GM06990 (cell line): Measurements from ENCODE around the gene MRPS5.

Experiments
- DNase-seq: peaks from one replicate; pipeline ENCODE4 v3.0.0-alpha.2; 2011; ENCODE audit not compliant: insufficient read length; ENCODE audit errors: extremely low read depth
- H3K27me3 ChIP-seq: replicated peaks from 2 replicates; pipeline ENCODE4 v1.6.0; 2011; ENCODE audit warnings: low read length; ENCODE audit not compliant: control insufficient read depth, insufficient read depth
- H3K36me3 ChIP-seq: 2 replicates; pipeline ENCODE4 v1.5.1; 2011; ENCODE audit warnings: low read length; ENCODE audit not compliant: control insufficient read depth, insufficient read depth
- H3K4me3 ChIP-seq: replicated peaks from 2 replicates; pipeline ENCODE4 v1.5.1; 2011; ENCODE audit warnings: low read depth, mild to moderate bottlenecking, control low read depth, low read length
- CTCF ChIP-seq: IDR thresholded peaks from 2 replicates; pipeline ENCODE4 v1.5.1; 2011; ENCODE audit warnings: low read length, control low read depth, mild to moderate bottlenecking, inconsistent platforms; ENCODE audit not compliant: insufficient read depth, poor library complexity, severe bottlenecking

The MRPS5 gene

GRCh38 chr2:95069465-95069864 is 52.1 kb downstream of the MRPS5 start:
- DNase-seq = no peak
- no peak for TF ChIP-seq CTCF
- Histone ChIP-seq H3K4me3 (no peak overlapping the region), H3K27me3 (no peaks in the 10 kb centered on the region), H3K36me3 (no peaks in the 10 kb centered on the region)

DNA sequence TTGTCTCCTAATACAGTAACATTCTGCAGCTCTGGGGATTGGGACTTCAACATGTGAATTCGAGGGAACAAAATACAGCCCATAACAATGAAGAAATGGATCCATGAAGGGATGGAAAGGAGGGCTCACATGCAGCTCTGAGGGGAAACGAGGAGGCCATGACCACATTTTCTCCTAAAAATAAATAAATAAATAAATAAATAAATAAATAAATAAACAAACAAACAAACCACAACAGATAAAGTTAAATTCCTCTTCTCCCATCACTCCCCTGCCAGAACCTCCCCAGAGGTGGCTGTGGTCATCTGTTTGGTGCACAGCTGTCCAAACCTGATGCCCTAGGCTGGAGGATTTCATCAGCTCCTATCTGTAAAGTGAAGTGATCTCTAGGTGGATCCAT is 53.4 kb downstream of the MRPS5 start:
- no peaks in the 10 kb centered on the region for H3K36me3 ChIP-seq
- no peak overlapping the region for H3K4me3 ChIP-seq
- no peak for TF ChIP-seq CTCF
- H3K27me3 ChIP-seq = no peaks in the 10 kb centered on the region
- DNase-seq = no peak

DNA sequence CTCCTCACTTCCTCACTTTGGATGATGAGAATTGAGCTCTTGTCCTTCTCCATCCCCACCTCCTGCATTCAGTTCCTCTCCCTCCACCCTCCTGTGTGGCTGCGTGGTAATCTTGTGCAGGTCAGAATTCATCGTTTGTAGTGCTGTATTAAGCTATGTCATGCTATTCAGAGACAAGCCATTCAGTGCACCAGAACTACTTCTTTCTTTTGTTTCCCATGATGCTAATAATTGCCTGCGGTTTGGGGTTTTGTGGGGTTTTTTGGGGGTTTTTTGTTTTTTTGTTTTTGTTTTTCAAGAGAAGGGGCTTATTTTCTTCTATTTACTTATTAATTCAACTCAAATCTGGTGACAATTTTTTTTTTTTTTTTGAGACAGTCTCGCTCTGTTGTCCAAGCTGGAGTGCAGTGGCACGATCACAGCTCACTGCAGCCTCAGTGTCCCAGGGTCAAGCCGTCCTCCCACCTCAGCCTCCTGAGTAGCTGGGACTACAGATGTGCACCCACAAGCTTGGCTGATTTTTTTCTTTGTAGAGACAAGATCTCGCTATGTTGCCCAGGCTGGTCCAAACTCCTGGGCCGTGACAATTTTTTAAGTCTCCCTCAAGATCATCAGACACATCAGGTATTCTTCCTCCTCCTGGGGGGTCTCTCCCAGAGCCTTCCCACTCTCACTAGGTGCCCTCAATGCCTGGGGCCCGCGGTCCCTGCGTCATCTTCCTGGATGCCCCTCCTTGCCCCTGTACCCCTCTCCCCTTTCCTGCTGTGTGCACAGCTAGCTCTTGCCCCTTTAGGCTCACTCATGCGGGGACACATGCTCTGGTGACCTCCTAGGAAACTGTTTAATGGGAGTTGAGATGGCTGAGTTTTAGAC is 58.3 kb downstream of the MRPS5 start:
- Histone ChIP-seq H3K27me3 (no peaks in the 10 kb centered on the region), H3K36me3 (no peaks in the 10 kb centered on the region), H3K4me3 (no peak overlapping the region)
- TF ChIP-seq CTCF = no peak
- peak; percentile 61 for DNase-seq

GRCh38 chr2:95062242-95063085 is 59.1 kb downstream of the MRPS5 start:
- TF ChIP-seq CTCF = no peak
- no peak for DNase-seq
- Histone ChIP-seq H3K4me3 (no peak overlapping the region), H3K27me3 (no peaks in the 10 kb centered on the region), H3K36me3 (no peaks in the 10 kb centered on the region)

GRCh38 chr2:95061601-95062183 is 59.9 kb downstream of the MRPS5 start:
- TF ChIP-seq CTCF = no peak
- no peak overlapping the region for H3K4me3 ChIP-seq
- no peaks in the 10 kb centered on the region for H3K27me3 ChIP-seq
- no peak for DNase-seq
- H3K36me3 ChIP-seq = no peaks in the 10 kb centered on the region
